DOHH2 (cell line): ENCODE results near the gene RNU2-1.
A peak's percentile ranks its signal among the peaks of the same experiment; 100 is the strongest.

ENCODE experiments used
- H3F3A ChIP-seq: fragments of 200-600 bp; sonication (generic), shearing (Covaris generic); 2 replicates; pipeline ENCODE4 v1.6.0; 2016; ENCODE audit warnings: antibody characterized with exemption, mild to moderate bottlenecking; ENCODE audit not compliant: control insufficient read depth, insufficient read depth
- H3K27ac ChIP-seq: fragments of 200-600 bp; sonication (generic); 2 replicates; pipeline ENCODE4 v1.5.1; 2014; ENCODE audit warnings: low read depth, mild to moderate bottlenecking, low read length, moderate library complexity
- H3K27me3 ChIP-seq: fragments of 200-600 bp; sonication (generic); 2 replicates; pipeline ENCODE4 v1.6.1; 2014; ENCODE audit warnings: mild to moderate bottlenecking, low read length, mixed read lengths; ENCODE audit not compliant: control insufficient read depth
- H3K36me3 ChIP-seq: fragments of 200-600 bp; sonication (generic); 2 replicates; pipeline ENCODE4 v1.6.1; 2014; ENCODE audit warnings: mild to moderate bottlenecking, low read length, moderate library complexity, mixed read lengths; ENCODE audit not compliant: control insufficient read depth
- H3K4me1 ChIP-seq: fragments of 200-600 bp; sonication (generic); 2 replicates; pipeline ENCODE4 v1.6.1; 2014; ENCODE audit warnings: mild to moderate bottlenecking, low read length, mixed read lengths; ENCODE audit not compliant: control insufficient read depth
- H3K4me2 ChIP-seq: fragments of 200-600 bp; sonication (generic); 2 replicates; pipeline ENCODE4 v1.6.0; 2014; ENCODE audit warnings: mild to moderate bottlenecking, low read length, moderate library complexity
- H3K4me3 ChIP-seq: fragments of 200-600 bp; sonication (generic); 2 replicates; pipeline ENCODE4 v1.5.1; 2014; ENCODE audit warnings: mild to moderate bottlenecking, low read length, mixed read lengths
- H3K79me2 ChIP-seq: fragments of 200-600 bp; sonication (generic); 2 replicates; pipeline ENCODE4 v1.6.1; 2014; ENCODE audit warnings: mild to moderate bottlenecking, low read length, mixed read lengths; ENCODE audit not compliant: control insufficient read depth
- H3K9me2 ChIP-seq: fragments of 200-600 bp; sonication (generic); replicated peaks from 2 replicates; pipeline ENCODE4 v1.6.1; 2014; ENCODE audit warnings: mild to moderate bottlenecking, low read length, mixed read lengths; ENCODE audit not compliant: control insufficient read depth
- H3K9me3 ChIP-seq: fragments of 200-600 bp; sonication (generic); 2 replicates; pipeline ENCODE4 v1.6.1; 2014; ENCODE audit warnings: antibody characterized with exemption, low read length, mixed read lengths; ENCODE audit not compliant: control insufficient read depth, insufficient read depth
- H4K20me1 ChIP-seq: fragments of 200-600 bp; sonication (generic); 2 replicates; pipeline ENCODE4 v1.6.0; 2014; ENCODE audit warnings: low read depth, mild to moderate bottlenecking, antibody characterized with exemption, low read length, moderate library complexity; ENCODE audit not compliant: control insufficient read depth, insufficient read depth
- EZH2phosphoT487 ChIP-seq: fragments of 200-600 bp; sonication (generic); IDR thresholded peaks from 2 replicates; pipeline ENCODE4 v1.6.1; 2017; ENCODE audit warnings: borderline replicate concordance, mild to moderate bottlenecking, antibody characterized with exemption, low read length, moderate library complexity, mixed read lengths
- TF ChIP-seq, protein P1 (sequence below): fragments of 200-600 bp; sonication (generic); IDR thresholded peaks from one replicate; pipeline ENCODE4 v1.5.1; 2014; ENCODE audit warnings: antibody characterized with exemption, mild to moderate bottlenecking, low read depth, low read length; ENCODE audit not compliant: poor library complexity, severe bottlenecking

RNU2-1 gene

GRCh38 chr17:43216369-43216761 is 17.4 kb downstream of the RNU2-1 start:
- H3K4me2 ChIP-seq, result no peak overlapping the region
- peaks cover 10% of the 10 kb centered on the region for H3K36me3 ChIP-seq
- no peak overlapping the region for H3K27ac ChIP-seq
- no peaks in the 10 kb centered on the region for H4K20me1 ChIP-seq
- no peaks in the 10 kb centered on the region for H3K79me2 ChIP-seq
- TF ChIP-seq, protein P1, sequence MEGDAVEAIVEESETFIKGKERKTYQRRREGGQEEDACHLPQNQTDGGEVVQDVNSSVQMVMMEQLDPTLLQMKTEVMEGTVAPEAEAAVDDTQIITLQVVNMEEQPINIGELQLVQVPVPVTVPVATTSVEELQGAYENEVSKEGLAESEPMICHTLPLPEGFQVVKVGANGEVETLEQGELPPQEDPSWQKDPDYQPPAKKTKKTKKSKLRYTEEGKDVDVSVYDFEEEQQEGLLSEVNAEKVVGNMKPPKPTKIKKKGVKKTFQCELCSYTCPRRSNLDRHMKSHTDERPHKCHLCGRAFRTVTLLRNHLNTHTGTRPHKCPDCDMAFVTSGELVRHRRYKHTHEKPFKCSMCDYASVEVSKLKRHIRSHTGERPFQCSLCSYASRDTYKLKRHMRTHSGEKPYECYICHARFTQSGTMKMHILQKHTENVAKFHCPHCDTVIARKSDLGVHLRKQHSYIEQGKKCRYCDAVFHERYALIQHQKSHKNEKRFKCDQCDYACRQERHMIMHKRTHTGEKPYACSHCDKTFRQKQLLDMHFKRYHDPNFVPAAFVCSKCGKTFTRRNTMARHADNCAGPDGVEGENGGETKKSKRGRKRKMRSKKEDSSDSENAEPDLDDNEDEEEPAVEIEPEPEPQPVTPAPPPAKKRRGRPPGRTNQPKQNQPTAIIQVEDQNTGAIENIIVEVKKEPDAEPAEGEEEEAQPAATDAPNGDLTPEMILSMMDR, result no peak
- no peak for TF ChIP-seq EZH2phosphoT487
- H3K4me1 ChIP-seq, result peaks cover 19% of the 10 kb centered on the region
- no peaks in the 10 kb centered on the region for H3K9me2 ChIP-seq
- H3K27me3 ChIP-seq, result no peaks in the 10 kb centered on the region
- peaks cover 7% of the 10 kb centered on the region for H3F3A ChIP-seq
- H3K4me3 ChIP-seq, result no peak overlapping the region
- H3K9me3 ChIP-seq, result no peaks in the 10 kb centered on the region

GRCh38 chr17:43215341-43215740 is 18.4 kb downstream of the RNU2-1 start:
- no peak overlapping the region for H3K4me2 ChIP-seq
- no peaks in the 10 kb centered on the region for H3K27me3 ChIP-seq
- H3K27ac ChIP-seq, result no peak overlapping the region
- H3K79me2 ChIP-seq, result no peaks in the 10 kb centered on the region
- peaks cover 7% of the 10 kb centered on the region for H3F3A ChIP-seq
- no peaks in the 10 kb centered on the region for H4K20me1 ChIP-seq
- peaks cover 10% of the 10 kb centered on the region for H3K36me3 ChIP-seq
- peaks cover 26% of the 10 kb centered on the region for H3K4me1 ChIP-seq
- TF ChIP-seq, protein P1, result no peak
- no peak overlapping the region for H3K4me3 ChIP-seq
- H3K9me2 ChIP-seq, result no peaks in the 10 kb centered on the region
- no peaks in the 10 kb centered on the region for H3K9me3 ChIP-seq

DNA sequence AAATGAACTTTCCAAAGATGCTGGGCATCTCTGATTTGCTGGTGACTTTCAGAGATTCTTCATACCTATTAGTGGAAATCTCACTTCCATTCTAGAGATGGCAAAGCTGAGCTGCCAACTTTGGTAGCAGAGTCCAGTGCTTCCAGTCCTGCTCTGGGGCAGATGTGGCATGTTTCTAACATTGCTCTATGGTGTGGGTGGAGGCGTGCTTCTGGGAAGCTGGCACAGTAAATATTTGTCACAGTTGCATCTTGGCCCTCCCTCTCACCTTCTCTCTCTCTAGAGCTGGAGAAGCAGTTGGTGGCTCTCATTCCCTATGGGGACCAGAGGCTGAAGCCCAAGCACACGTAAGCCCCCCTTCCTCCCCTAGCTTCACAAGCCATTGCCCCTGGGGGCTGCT is 20.2 kb downstream of the RNU2-1 start:
- Histone ChIP-seq H3K36me3 (peaks cover 10% of the 10 kb centered on the region), H3K4me1 (peaks cover 27% of the 10 kb centered on the region), H3K9me2 (no peaks in the 10 kb centered on the region), H4K20me1 (no peaks in the 10 kb centered on the region), H3K4me2 (peak overlapping the region; percentile 84; the same call in 1 of the 2 replicates), H3K79me2 (no peaks in the 10 kb centered on the region), H3K27ac (no peak overlapping the region), H3K9me3 (no peaks in the 10 kb centered on the region), H3K27me3 (no peaks in the 10 kb centered on the region), H3F3A (peaks cover 7% of the 10 kb centered on the region), H3K4me3 (no peak overlapping the region)
- TF ChIP-seq, protein P1, result no peak
- no peak for TF ChIP-seq EZH2phosphoT487
